Thyroid gland (tissue), 4 donors: ENCODE results near the gene CSNK1A1. TPM values are rescaled to one million over a fixed set of nuclear protein-coding genes. Genes with fewer than 3 reads are reported as not detected.

Experiments used
- DNase-seq, 2 donors: peaks; one replicate each; pipeline ENCODE4 v3.0.0-alpha.2; 2019
- H3K27ac ChIP-seq, 3 donors: fragments of 200-600 bp; sonication (generic); 1 replicate in 2 of 3; 2 replicates in 1 of 3; pipeline ENCODE4 v1.5.1; 2016 to 2019; ENCODE audit warnings: mild to moderate bottlenecking in 1 of 3, moderate library complexity in 1 of 3
- H3K27me3 ChIP-seq: fragments of 200-600 bp; sonication (generic); one replicate; pipeline ENCODE4 v1.5.1; 2019
- H3K36me3 ChIP-seq, 2 donors: fragments of 200-600 bp; sonication (generic); one replicate each; pipeline ENCODE4 v1.5.1; 2016 to 2019
- H3K4me1 ChIP-seq, 2 donors: fragments of 200-600 bp; sonication (generic); one replicate each; pipeline ENCODE4 v1.5.1; 2017 to 2019
- H3K4me3 ChIP-seq, 3 donors: fragments of 200-600 bp; sonication (generic); replicated peaks in 1 of 3; 1 replicate in 2 of 3; 2 replicates in 1 of 3; pipeline ENCODE4 v1.5.1; 2016; ENCODE audit warnings: mild to moderate bottlenecking in 1 of 3
- H3K9me3 ChIP-seq: fragments of 200-600 bp; sonication (generic); one replicate; pipeline ENCODE4 v1.5.1; 2017
- POLR2A ChIP-seq, 2 donors: fragments of 450-650 bp; IDR thresholded peaks; one replicate each; pipeline ENCODE4 v1.6.1; 2017; ENCODE audit warnings: antibody characterized with exemption in 2 of 2, mild to moderate bottlenecking in 2 of 2, moderate library complexity in 1 of 2
- WGBS, 2 donors: methylation state at CpG; one replicate each; pipeline ENCODE4 v1.1.5; 2017; 5-methylcytosine and 5-hydroxymethylcytosine counted together
- intact Hi-C: fragments of 100-400 bp; cut with DNase I; formaldehyde crosslinking; loops from one replicate; pipeline ENCODE4 v1.15.1; 2023
- total RNA-seq, 4 donors: library from RNA; depleted of rRNA; stranded (reverse); fragments of >200 nt; gene quantifications; one replicate each; pipeline ENCODE4 v1.2.3, GENCODE V29; 2016
- TF ChIP-seq, protein P1 (sequence below), 6 experiments: fragments of 200-600 bp in 3 of 6; fragments of 450-650 bp in 3 of 6; sonication (generic) in 3 of 6; IDR thresholded peaks; one replicate each; pipeline ENCODE4 v1.5.1; 2016 to 2019; ENCODE audit warnings: antibody characterized with exemption in 6 of 6, mild to moderate bottlenecking in 2 of 6, inconsistent platforms in 1 of 6, moderate library complexity in 1 of 6

Gene CSNK1A1
- total RNA-seq, 4 donors from 2014 or later, result 183 to 262 (median 202) TPM

GRCh38 chr5:149550268-149550583, 1.0 kb downstream of the CSNK1A1 start:
- Histone ChIP-seq H3K9me3 (no peaks in the 10 kb centered on the region), H3K36me3 (peaks cover 0 to 4% of the 10 kb centered on the region in 2 donors), H3K27ac (peak overlapping the region; percentile 98 to 99 (median 99)), H3K4me3 (peak overlapping the region; percentile 81 to 99 (median 94)), H3K4me1 (peaks cover 38 to 41% of the 10 kb centered on the region in 2 donors), H3K27me3 (no peaks in the 10 kb centered on the region)
- intact Hi-C loops, result no loop called here
- TF ChIP-seq, protein P1, sequence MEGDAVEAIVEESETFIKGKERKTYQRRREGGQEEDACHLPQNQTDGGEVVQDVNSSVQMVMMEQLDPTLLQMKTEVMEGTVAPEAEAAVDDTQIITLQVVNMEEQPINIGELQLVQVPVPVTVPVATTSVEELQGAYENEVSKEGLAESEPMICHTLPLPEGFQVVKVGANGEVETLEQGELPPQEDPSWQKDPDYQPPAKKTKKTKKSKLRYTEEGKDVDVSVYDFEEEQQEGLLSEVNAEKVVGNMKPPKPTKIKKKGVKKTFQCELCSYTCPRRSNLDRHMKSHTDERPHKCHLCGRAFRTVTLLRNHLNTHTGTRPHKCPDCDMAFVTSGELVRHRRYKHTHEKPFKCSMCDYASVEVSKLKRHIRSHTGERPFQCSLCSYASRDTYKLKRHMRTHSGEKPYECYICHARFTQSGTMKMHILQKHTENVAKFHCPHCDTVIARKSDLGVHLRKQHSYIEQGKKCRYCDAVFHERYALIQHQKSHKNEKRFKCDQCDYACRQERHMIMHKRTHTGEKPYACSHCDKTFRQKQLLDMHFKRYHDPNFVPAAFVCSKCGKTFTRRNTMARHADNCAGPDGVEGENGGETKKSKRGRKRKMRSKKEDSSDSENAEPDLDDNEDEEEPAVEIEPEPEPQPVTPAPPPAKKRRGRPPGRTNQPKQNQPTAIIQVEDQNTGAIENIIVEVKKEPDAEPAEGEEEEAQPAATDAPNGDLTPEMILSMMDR (IDR thresholded peaks at IDR 0.05), result no peak
- TF ChIP-seq POLR2A (IDR thresholded peaks at IDR 0.05), result peak in 1 of 2 donors; percentile 30
- DNase-seq, result peak; percentile 14 to 25
- WGBS, 2 donors, result 0 to 1% methylated on average over 12 of the region's 12 CpGs

GRCh38 chr5:149549461-149550267, 1.6 kb downstream of the CSNK1A1 start:
- Histone ChIP-seq H3K4me1 (peaks cover 40 to 46% of the 10 kb centered on the region in 2 donors), H3K9me3 (no peaks in the 10 kb centered on the region), H3K36me3 (peaks cover 0 to 5% of the 10 kb centered on the region in 2 donors), H3K27ac (peak overlapping the region; percentile 98 to 99 (median 99)), H3K27me3 (no peaks in the 10 kb centered on the region), H3K4me3 (peak overlapping the region; percentile 81 to 99 (median 94))
- 0 to 2% methylated on average over 25 of the region's 25 CpGs for WGBS, 2 donors
- peak; percentile 19 to 28 for DNase-seq
- intact Hi-C loops, result no loop called here
- TF ChIP-seq POLR2A (IDR thresholded peaks at IDR 0.05), result peak in 1 of 2 donors; percentile 6
- TF ChIP-seq, protein P1 (IDR thresholded peaks at IDR 0.05), result no peak

- H3K27ac ChIP-seq, result peak overlapping the region in 1 of 3 donors; percentile 16
- TF ChIP-seq, protein P1 (IDR thresholded peaks at IDR 0.05), result no peak
- no peak for TF ChIP-seq POLR2A (IDR thresholded peaks at IDR 0.05)
- H3K4me3 ChIP-seq, result no peak overlapping the region
- H3K9me3 ChIP-seq, result no peaks in the 10 kb centered on the region
- no peaks in the 10 kb centered on the region for H3K27me3 ChIP-seq
- no peak for DNase-seq
- intact Hi-C loops, result no loop called here
- peaks cover 48 to 60% of the 10 kb centered on the region in 2 donors for H3K4me1 ChIP-seq
- peaks cover 0 to 5% of the 10 kb centered on the region in 2 donors for H3K36me3 ChIP-seq
These were observed 4.3 kb downstream of the CSNK1A1 start for GRCh38 chr5:149546974-149547373.

DNA sequence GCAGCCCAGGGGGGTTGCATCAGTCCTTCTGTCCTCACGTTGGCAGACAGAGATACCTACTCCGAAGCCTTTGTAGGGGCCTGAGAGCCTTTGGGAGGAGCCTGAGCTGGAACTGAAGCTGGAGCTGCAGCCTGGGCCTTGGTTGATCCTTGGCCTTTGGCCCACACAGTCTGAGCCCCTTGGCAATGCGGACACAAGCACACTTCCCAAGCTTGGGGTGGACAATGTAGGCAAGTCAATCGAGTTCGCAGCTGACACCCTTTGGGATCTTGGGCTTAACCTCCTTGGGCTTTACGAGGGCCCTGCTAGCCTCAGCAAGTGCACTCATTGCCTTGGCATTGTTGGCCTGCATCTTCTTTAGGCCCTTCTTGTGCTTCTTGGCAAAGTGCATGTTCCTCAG, 5.9 kb downstream of the CSNK1A1 start:
- Histone ChIP-seq H3K4me3 (no peak overlapping the region), H3K27ac (no peak overlapping the region), H3K9me3 (no peaks in the 10 kb centered on the region), H3K4me1 (peaks cover 46 to 59% of the 10 kb centered on the region in 2 donors), H3K36me3 (peaks cover 0 to 5% of the 10 kb centered on the region in 2 donors), H3K27me3 (no peaks in the 10 kb centered on the region)
- no peak for TF ChIP-seq POLR2A (IDR thresholded peaks at IDR 0.05)
- TF ChIP-seq, protein P1 (IDR thresholded peaks at IDR 0.05), result no peak
- intact Hi-C loops, result no loop called here
- 79 to 83% methylated on average over 5 to 6 of the region's 6 CpGs for WGBS, 2 donors
- no peak for DNase-seq

DNA sequence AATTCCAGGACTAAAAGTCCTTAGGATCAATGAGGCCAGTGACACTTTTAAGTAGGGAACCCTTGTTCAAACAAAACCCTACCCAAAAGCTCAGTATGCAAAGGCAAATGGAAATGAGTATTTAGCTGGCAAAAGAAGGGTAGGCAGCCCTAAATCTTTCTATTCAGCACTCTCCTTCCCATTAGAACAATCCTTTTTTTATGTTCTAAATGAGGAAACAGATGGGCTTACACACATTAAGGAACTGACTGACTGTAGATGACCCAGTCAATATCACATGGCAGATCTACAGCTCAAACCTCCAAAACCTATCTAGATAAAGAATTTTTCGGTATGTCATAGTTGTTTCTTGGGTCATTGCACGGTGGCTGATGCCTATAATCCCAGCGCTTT, 7.2 kb downstream of the CSNK1A1 start:
- no peak for TF ChIP-seq POLR2A (IDR thresholded peaks at IDR 0.05)
- TF ChIP-seq, protein P1 (IDR thresholded peaks at IDR 0.05), result no peak
- Histone ChIP-seq H3K27ac (peak overlapping the region; percentile 24 to 33 (median 29)), H3K4me3 (no peak overlapping the region), H3K4me1 (peaks cover 44 to 59% of the 10 kb centered on the region in 2 donors), H3K36me3 (peaks cover 0 to 5% of the 10 kb centered on the region in 2 donors), H3K9me3 (no peaks in the 10 kb centered on the region), H3K27me3 (no peaks in the 10 kb centered on the region)
- intact Hi-C loops, result no loop called here
- 60 to 71% methylated on average over 3 of the region's 3 CpGs for WGBS, 2 donors
- DNase-seq, result no peak
